Measurements from ENCODE around the gene TCF4. TPM values are rescaled to one million over a fixed set of nuclear protein-coding genes. Genes with fewer than 3 reads are reported as not detected.

Gene TCF4
- total RNA-seq, 1 donor from 2014 or later, result 143 TPM

DNA sequence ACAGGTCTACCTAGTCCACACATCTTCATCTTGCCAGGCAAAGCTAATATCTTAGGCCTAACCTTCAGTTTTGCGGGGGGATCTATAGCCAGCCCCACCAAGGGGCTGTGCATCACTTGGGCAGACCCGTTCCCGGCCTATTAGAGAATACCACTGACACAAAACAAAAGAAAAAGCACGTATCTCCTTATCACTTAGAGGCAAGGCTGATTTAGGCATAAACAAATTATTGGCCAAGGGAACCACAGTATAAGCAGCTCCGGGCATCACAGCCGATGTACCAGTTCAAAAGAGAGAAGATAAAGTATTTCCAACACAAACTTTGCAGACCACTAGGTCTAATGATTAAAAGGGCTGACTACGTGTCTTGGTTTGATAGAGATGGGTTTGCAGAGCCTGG lies 248.0 kb downstream of the TCF4 start:
- DNase-seq (no peak), ATAC-seq (no peak)
- Histone ChIP-seq H3K4me1 (peaks cover 26% of the 10 kb centered on the region), H3K9me3 (no peaks in the 10 kb centered on the region), H3K27me3 (no peaks in the 10 kb centered on the region), H3K4me3 (no peak overlapping the region), H3K27ac (no peak overlapping the region), H3K36me3 (no peaks in the 10 kb centered on the region)
- intact Hi-C loops (cut with DNase I), result no loop called here
- TF ChIP-seq, protein P1, sequence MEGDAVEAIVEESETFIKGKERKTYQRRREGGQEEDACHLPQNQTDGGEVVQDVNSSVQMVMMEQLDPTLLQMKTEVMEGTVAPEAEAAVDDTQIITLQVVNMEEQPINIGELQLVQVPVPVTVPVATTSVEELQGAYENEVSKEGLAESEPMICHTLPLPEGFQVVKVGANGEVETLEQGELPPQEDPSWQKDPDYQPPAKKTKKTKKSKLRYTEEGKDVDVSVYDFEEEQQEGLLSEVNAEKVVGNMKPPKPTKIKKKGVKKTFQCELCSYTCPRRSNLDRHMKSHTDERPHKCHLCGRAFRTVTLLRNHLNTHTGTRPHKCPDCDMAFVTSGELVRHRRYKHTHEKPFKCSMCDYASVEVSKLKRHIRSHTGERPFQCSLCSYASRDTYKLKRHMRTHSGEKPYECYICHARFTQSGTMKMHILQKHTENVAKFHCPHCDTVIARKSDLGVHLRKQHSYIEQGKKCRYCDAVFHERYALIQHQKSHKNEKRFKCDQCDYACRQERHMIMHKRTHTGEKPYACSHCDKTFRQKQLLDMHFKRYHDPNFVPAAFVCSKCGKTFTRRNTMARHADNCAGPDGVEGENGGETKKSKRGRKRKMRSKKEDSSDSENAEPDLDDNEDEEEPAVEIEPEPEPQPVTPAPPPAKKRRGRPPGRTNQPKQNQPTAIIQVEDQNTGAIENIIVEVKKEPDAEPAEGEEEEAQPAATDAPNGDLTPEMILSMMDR (IDR thresholded peaks at IDR 0.05), result no peak

DNA sequence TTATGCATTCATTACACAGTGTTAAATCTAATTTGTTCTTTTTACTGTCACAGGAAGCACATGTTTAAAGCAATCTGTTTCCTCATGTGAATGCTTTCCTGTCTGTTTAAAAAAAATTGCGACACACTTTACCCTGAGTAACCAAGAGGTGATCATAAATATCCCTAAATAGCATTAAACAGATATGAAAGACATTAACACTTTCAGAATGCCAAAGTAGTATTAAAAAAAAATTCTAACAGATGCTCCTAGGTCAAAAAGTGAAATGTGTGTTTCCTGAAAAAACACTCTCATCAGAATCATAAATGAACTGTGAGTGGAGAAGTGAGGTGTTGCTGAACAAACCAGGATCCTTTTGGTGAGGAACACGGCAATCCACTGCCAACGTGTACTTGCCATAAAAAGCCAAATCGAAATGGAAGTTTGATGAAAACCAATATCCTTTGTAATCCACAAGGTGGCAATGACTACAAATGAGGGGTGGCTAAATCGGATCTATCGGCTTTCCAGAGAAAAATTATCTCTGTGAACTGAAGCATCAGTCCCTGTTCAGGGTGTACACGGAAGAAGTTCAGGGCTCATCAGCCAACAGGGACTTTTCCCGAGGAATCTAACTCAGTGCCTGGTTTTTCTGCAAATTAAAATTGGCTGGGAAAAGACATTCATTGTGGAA lies 248.9 kb downstream of the TCF4 start:
- Histone ChIP-seq H3K4me3 (no peak overlapping the region), H3K27me3 (no peaks in the 10 kb centered on the region), H3K36me3 (no peaks in the 10 kb centered on the region), H3K4me1 (peaks cover 30% of the 10 kb centered on the region), H3K27ac (peak overlapping the region; percentile 72), H3K9me3 (no peaks in the 10 kb centered on the region)
- DNase-seq (no peak), ATAC-seq (no peak)
- intact Hi-C loops (cut with DNase I), result no loop called here
- TF ChIP-seq, protein P1 (IDR thresholded peaks at IDR 0.05), result no peak

GRCh38 chr18:55337908-55338521 lies 250.0 kb downstream of the TCF4 start:
- Histone ChIP-seq H3K9me3 (no peaks in the 10 kb centered on the region), H3K36me3 (no peaks in the 10 kb centered on the region), H3K27me3 (no peaks in the 10 kb centered on the region), H3K4me3 (peak overlapping the region; percentile 9), H3K4me1 (peaks cover 30% of the 10 kb centered on the region), H3K27ac (peak overlapping the region; percentile 72)
- intact Hi-C loops (cut with DNase I), result no loop called here
- ATAC-seq, result peak; percentile 81
- peak; percentile 56 for DNase-seq
- TF ChIP-seq, protein P1 (IDR thresholded peaks at IDR 0.05), result no peak

DNA sequence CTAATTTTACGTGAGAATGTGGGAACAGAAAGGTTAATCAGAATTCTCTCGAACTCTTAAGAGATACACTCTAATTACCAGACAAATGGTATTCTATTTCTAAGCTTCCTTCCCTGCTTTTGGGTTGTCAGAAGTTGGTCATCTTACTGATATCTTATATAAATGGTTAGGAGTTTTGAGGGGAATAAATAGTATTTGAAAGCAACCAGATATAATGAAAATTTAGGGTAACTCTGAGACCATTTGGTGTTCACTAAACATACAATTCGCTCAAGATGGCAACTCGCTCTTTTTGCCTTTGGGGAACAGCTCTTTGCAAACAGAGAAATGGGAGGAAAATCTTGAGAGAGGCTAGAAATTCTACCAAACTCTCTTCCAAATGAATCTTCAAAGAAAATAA lies 250.9 kb downstream of the TCF4 start:
- TF ChIP-seq, protein P1 (IDR thresholded peaks at IDR 0.05), result no peak
- intact Hi-C loops (cut with DNase I), result no loop called here
- ATAC-seq (no peak), DNase-seq (no peak)
- Histone ChIP-seq H3K9me3 (no peaks in the 10 kb centered on the region), H3K36me3 (no peaks in the 10 kb centered on the region), H3K4me1 (peaks cover 30% of the 10 kb centered on the region), H3K27ac (peak overlapping the region; percentile 72), H3K27me3 (no peaks in the 10 kb centered on the region), H3K4me3 (no peak overlapping the region)

GRCh38 chr18:55336438-55337100 lies 251.4 kb downstream of the TCF4 start:
- H3K4me1 ChIP-seq, result peaks cover 30% of the 10 kb centered on the region
- no peak overlapping the region for H3K4me3 ChIP-seq
- ATAC-seq (no peak), DNase-seq (no peak)
- intact Hi-C loops (cut with DNase I), result no loop called here
- no peaks in the 10 kb centered on the region for H3K36me3 ChIP-seq
- H3K27ac ChIP-seq, result no peak overlapping the region
- H3K27me3 ChIP-seq, result no peaks in the 10 kb centered on the region
- no peaks in the 10 kb centered on the region for H3K9me3 ChIP-seq
- TF ChIP-seq, protein P1 (IDR thresholded peaks at IDR 0.05), result no peak
